CD4-positive, alpha-beta T cell treated with Interleukin-4 for 1 hour (primary cell): ENCODE measurements around the gene LGALS1.
"Not testable (repeated sequence)": the region's sequence is repeated elsewhere in the genome, so short reads cannot be mapped to it uniquely, and the experiment has no call there.

ENCODE experiments used
- DNase-seq, 2 donors: peaks; one replicate each; pipeline ENCODE4 v3.0.0-alpha.2; 2020 to 2022

Gene LGALS1

GRCh38 chr22:37639771-37640590 lies 35.5 kb upstream of the LGALS1 start:
- DNase-seq = peak; percentile 29 to 37

- peak in 1 of 2 donors; percentile 37 for DNase-seq
Measured at GRCh38 chr22:37640591-37641560, 34.6 kb upstream of the LGALS1 start.

GRCh38 chr22:37641561-37641949 lies 33.9 kb upstream of the LGALS1 start:
- no peak for DNase-seq

GRCh38 chr22:37643225-37643847 lies 32.1 kb upstream of the LGALS1 start:
- peak; percentile 83 to 85 for DNase-seq

- no peak for DNase-seq
Measured at GRCh38 chr22:37647317-37647716, 28.1 kb upstream of the LGALS1 start.

GRCh38 chr22:37647928-37648327 lies 27.5 kb upstream of the LGALS1 start:
- no peak for DNase-seq

GRCh38 chr22:37650463-37651136 lies 24.8 kb upstream of the LGALS1 start:
- DNase-seq = no peak

GRCh38 chr22:37654563-37655251 lies 20.7 kb upstream of the LGALS1 start:
- DNase-seq = no peak

GRCh38 chr22:37655252-37655563 lies 20.2 kb upstream of the LGALS1 start:
- no peak for DNase-seq

GRCh38 chr22:37656583-37656982 lies 18.9 kb upstream of the LGALS1 start:
- DNase-seq = not testable (repeated sequence)

- no peak for DNase-seq
Measured at GRCh38 chr22:37657590-37658132, 17.8 kb upstream of the LGALS1 start.

- peak; percentile 99 for DNase-seq
Measured at GRCh38 chr22:37658133-37659065, 17.0 kb upstream of the LGALS1 start, which contains the start of gene PDXP. PDXP (plus strand) TSS chr22:37658723; CDS start chr22:37658783, 60 bp downstream.

GRCh38 chr22:37659066-37659896 lies 16.2 kb upstream of the LGALS1 start:
- DNase-seq = peak in 1 of 2 donors; percentile 29

GRCh38 chr22:37659897-37660708 lies 15.3 kb upstream of the LGALS1 start:
- no peak for DNase-seq

GRCh38 chr22:37660709-37661045 lies 14.8 kb upstream of the LGALS1 start:
- DNase-seq = no peak

GRCh38 chr22:37661160-37661924 lies 14.1 kb upstream of the LGALS1 start:
- peak; percentile 45 to 52 for DNase-seq

- DNase-seq = no peak
Measured at GRCh38 chr22:37662039-37662438, 13.4 kb upstream of the LGALS1 start.
